HL-60 (cell line): ENCODE data around the gene DHX29.

Source experiments
- DNase-seq, 2 experiments: peaks; one replicate each; pipeline ENCODE4 v3.0.0-alpha.2; 2010 to 2020; ENCODE audit warnings: low read depth in 1 of 2, low spot score in 1 of 2
- H3K27ac ChIP-seq: fragments of 250-450 bp; sonication (Bioruptor Pico); replicated peaks from 2 replicates; pipeline ENCODE4 v1.5.1; 2020; ENCODE audit warnings: mild to moderate bottlenecking, moderate library complexity
- H3K27me3 ChIP-seq: fragments of 250-450 bp; sonication (Bioruptor Pico); 2 replicates; pipeline ENCODE4 v1.5.1; 2021; ENCODE audit warnings: mild to moderate bottlenecking, moderate library complexity; ENCODE audit not compliant: insufficient read depth, poor library complexity, severe bottlenecking
- H3K4me3 ChIP-seq: replicated peaks from 2 replicates; pipeline ENCODE4 v1.5.1; 2011; ENCODE audit warnings: mild to moderate bottlenecking, control low read depth, low read length; ENCODE audit not compliant: insufficient read depth
- GABPA ChIP-seq: IDR thresholded peaks from 2 replicates; pipeline ENCODE4 v1.6.1; 2012; ENCODE audit warnings: low read depth
- POLR2AphosphoS5 ChIP-seq: IDR thresholded peaks from 2 replicates; pipeline ENCODE4 v1.6.1; 2012; ENCODE audit warnings: low read depth
- SPI1 ChIP-seq: IDR thresholded peaks from 2 replicates; pipeline ENCODE4 v1.6.1; 2012; ENCODE audit warnings: low read depth, mild to moderate bottlenecking, borderline replicate concordance
- TF ChIP-seq, protein P1 (sequence below): IDR thresholded peaks from one replicate; pipeline ENCODE4 v1.5.1; 2011; ENCODE audit warnings: low read length, control low read depth, inconsistent platforms; ENCODE audit not compliant: insufficient read depth
- TF ChIP-seq, protein P2 (sequence below): IDR thresholded peaks from 2 replicates; pipeline ENCODE4 v1.6.1; 2012; ENCODE audit warnings: low read depth; ENCODE audit not compliant: insufficient replicate concordance

Gene DHX29

DNA sequence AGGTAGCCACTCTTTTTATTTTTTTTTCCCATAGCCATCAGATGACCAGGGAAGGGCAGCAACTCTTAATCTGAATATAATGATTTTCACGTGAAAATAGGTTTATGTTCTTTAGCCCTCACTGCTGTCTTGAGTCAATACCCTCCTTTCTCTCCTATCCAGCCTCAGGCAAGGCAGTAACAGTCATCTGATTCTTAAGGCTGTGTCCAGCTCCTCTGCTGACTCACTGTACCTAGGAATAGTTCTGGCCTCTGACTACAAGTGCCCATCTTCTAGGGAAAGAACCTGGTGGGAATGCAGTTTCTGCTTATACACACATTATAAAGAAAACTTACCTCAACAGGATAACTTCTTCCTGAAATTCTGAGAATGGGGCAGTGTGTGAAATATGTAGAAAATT, 30.7 kb downstream of the DHX29 start:
- no peak for DNase-seq
- no peak overlapping the region for H3K27ac ChIP-seq
- no peaks in the 10 kb centered on the region for H3K27me3 ChIP-seq
- TF ChIP-seq, protein P1, sequence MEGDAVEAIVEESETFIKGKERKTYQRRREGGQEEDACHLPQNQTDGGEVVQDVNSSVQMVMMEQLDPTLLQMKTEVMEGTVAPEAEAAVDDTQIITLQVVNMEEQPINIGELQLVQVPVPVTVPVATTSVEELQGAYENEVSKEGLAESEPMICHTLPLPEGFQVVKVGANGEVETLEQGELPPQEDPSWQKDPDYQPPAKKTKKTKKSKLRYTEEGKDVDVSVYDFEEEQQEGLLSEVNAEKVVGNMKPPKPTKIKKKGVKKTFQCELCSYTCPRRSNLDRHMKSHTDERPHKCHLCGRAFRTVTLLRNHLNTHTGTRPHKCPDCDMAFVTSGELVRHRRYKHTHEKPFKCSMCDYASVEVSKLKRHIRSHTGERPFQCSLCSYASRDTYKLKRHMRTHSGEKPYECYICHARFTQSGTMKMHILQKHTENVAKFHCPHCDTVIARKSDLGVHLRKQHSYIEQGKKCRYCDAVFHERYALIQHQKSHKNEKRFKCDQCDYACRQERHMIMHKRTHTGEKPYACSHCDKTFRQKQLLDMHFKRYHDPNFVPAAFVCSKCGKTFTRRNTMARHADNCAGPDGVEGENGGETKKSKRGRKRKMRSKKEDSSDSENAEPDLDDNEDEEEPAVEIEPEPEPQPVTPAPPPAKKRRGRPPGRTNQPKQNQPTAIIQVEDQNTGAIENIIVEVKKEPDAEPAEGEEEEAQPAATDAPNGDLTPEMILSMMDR, result no peak
- TF ChIP-seq SPI1, result no peak
- no peak for TF ChIP-seq POLR2AphosphoS5
- TF ChIP-seq, protein P2, sequence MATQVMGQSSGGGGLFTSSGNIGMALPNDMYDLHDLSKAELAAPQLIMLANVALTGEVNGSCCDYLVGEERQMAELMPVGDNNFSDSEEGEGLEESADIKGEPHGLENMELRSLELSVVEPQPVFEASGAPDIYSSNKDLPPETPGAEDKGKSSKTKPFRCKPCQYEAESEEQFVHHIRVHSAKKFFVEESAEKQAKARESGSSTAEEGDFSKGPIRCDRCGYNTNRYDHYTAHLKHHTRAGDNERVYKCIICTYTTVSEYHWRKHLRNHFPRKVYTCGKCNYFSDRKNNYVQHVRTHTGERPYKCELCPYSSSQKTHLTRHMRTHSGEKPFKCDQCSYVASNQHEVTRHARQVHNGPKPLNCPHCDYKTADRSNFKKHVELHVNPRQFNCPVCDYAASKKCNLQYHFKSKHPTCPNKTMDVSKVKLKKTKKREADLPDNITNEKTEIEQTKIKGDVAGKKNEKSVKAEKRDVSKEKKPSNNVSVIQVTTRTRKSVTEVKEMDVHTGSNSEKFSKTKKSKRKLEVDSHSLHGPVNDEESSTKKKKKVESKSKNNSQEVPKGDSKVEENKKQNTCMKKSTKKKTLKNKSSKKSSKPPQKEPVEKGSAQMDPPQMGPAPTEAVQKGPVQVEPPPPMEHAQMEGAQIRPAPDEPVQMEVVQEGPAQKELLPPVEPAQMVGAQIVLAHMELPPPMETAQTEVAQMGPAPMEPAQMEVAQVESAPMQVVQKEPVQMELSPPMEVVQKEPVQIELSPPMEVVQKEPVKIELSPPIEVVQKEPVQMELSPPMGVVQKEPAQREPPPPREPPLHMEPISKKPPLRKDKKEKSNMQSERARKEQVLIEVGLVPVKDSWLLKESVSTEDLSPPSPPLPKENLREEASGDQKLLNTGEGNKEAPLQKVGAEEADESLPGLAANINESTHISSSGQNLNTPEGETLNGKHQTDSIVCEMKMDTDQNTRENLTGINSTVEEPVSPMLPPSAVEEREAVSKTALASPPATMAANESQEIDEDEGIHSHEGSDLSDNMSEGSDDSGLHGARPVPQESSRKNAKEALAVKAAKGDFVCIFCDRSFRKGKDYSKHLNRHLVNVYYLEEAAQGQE, result no peak
- H3K4me3 ChIP-seq, result no peak overlapping the region

DNA sequence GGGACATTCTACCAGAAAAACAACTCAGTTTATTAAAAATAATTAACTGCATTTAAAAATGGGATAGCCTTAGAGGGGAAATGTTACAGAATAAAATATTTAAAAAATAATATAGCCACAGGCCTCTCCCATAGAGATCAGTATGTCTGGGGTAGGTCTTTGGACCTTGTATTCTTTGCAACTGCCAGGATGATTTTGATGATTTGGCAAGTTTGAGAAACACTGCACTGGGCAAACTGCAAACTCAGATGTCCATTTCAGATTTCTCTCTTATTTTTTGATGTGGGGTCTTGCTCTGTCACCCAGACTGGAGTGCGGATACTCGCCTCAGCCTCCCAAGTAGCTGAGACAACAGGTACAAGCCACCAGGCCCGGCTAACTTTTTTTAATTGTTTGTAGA, 49.2 kb downstream of the DHX29 start:
- no peaks in the 10 kb centered on the region for H3K27me3 ChIP-seq
- H3K4me3 ChIP-seq, result no peak overlapping the region
- DNase-seq, result no peak
- TF ChIP-seq, protein P1, result no peak
- TF ChIP-seq GABPA (no peak), POLR2AphosphoS5 (no peak), SPI1 (no peak)
- TF ChIP-seq, protein P2, result no peak
- no peak overlapping the region for H3K27ac ChIP-seq

DNA sequence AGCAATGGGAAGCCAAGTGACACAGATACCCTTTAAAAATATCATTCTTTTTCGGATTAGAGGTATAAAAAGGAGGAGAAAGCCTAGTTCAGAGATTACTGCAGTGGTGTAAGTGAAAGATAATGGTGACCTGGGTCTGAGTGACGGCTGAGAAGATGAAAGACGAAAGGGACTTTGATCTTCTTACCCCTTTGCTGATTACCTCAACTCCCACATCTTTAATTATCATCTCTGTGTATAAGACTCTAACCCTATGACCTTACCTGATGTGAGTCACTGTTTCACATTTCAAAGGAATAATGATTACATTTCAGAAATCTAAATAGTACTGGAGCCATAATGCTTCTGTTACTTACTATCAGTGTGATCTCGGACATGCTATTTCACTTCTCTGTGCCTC, 52.7 kb downstream of the DHX29 start:
- Histone ChIP-seq H3K4me3 (no peak overlapping the region), H3K27me3 (no peaks in the 10 kb centered on the region), H3K27ac (no peak overlapping the region)
- no peak for DNase-seq
- TF ChIP-seq, protein P1, result no peak
- TF ChIP-seq GABPA (no peak), POLR2AphosphoS5 (no peak), SPI1 (no peak)
- TF ChIP-seq, protein P2, result no peak
